ENCODE results near the gene GPR17.

DNA sequence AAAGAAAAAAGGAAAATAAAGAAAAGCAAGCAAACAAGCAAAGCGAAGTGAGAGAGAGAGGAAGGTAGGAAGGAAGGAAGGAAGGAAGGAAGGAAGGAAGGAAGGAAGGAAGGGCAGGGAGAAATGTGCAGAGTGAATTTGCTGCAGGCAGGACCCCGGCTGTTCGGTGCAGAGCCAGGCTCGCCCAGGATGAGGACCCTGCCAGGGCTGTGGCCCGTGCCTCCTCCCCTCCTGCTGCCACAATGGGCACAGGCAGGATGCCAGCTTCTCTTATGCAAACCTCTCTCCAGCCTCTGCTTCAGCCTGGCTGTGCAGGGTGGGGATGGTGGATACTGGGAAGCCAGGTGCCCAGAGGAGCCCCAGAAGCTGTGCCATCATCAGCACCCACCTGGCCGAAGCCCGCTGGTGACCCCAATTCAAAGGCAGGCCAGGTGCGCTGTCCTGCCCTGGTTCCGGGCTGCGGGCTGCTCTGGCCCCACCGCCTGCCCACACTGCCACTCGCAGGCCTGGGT lies 3.2 kb downstream of the GPR17 start:
- TF ChIP-seq, protein P1, sequence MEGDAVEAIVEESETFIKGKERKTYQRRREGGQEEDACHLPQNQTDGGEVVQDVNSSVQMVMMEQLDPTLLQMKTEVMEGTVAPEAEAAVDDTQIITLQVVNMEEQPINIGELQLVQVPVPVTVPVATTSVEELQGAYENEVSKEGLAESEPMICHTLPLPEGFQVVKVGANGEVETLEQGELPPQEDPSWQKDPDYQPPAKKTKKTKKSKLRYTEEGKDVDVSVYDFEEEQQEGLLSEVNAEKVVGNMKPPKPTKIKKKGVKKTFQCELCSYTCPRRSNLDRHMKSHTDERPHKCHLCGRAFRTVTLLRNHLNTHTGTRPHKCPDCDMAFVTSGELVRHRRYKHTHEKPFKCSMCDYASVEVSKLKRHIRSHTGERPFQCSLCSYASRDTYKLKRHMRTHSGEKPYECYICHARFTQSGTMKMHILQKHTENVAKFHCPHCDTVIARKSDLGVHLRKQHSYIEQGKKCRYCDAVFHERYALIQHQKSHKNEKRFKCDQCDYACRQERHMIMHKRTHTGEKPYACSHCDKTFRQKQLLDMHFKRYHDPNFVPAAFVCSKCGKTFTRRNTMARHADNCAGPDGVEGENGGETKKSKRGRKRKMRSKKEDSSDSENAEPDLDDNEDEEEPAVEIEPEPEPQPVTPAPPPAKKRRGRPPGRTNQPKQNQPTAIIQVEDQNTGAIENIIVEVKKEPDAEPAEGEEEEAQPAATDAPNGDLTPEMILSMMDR (IDR thresholded peaks at IDR 0.05; ENCODE audit: insufficient read depth, low read length, poor library complexity, severe bottlenecking), result no peak
- no peak for TF ChIP-seq EZH2phosphoT487 (conservative IDR thresholded peaks at IDR 0.05; ENCODE audit: low read length)

All from SU-DHL-6 (cell line).